OCI-LY7 (cell line): Measurements from ENCODE around the gene NDUFS4. TPM values are rescaled to one million over a fixed set of nuclear protein-coding genes. Genes with fewer than 3 reads are reported as not detected.

Experiments used
- BruUV-seq: library from RNA; stranded (reverse); fragments of 400-500 nt; replicated peaks from 2 replicates; lab custom pipeline; 2021; lab: Mats Ljungman, UMichigan
- CTCF ChIA-PET: fragments of 300-600 bp; sonication (Branson Sonifier 250); formaldehyde crosslinking; loops from one replicate; lab custom pipeline; 2022; ENCODE audit warnings: antibody characterized with exemption; ENCODE audit not compliant: unreplicated experiment; lab: Charles Lee
- POLR2A ChIA-PET: fragments of 300-600 bp; sonication (Branson Sonifier 250); formaldehyde crosslinking; loops from one replicate; lab custom pipeline; 2022; ENCODE audit warnings: antibody characterized with exemption; lab: Charles Lee
- DNase-seq: peaks from one replicate; pipeline ENCODE4 v3.0.0-alpha.2; 2015; ENCODE audit warnings: low spot score
- H2AFZ ChIP-seq: fragments of 200-600 bp; sonication (generic), shearing (Covaris generic); 2 replicates; pipeline ENCODE4 v1.6.1; 2014; ENCODE audit warnings: mild to moderate bottlenecking, antibody characterized with exemption, low read length, moderate library complexity
- H3K27ac ChIP-seq: fragments of 200-600 bp; sonication (generic); 2 replicates; pipeline ENCODE4 v1.5.1; 2014; ENCODE audit warnings: mixed run types, low read depth, mild to moderate bottlenecking, moderate library complexity, low read length, inconsistent platforms; ENCODE audit not compliant: poor library complexity, severe bottlenecking
- H3K36me3 ChIP-seq: fragments of 200-600 bp; sonication (generic); 2 replicates; pipeline ENCODE4 v1.6.1; 2014; ENCODE audit warnings: mild to moderate bottlenecking, antibody characterized with exemption, low read length, moderate library complexity, mixed read lengths; ENCODE audit not compliant: insufficient read depth
- H3K4me1 ChIP-seq: fragments of 200-600 bp; sonication (generic); 2 replicates; pipeline ENCODE4 v1.5.1; 2014; ENCODE audit warnings: mild to moderate bottlenecking, low read length; ENCODE audit not compliant: insufficient read depth, poor library complexity, severe bottlenecking
- H3K4me2 ChIP-seq: fragments of 200-600 bp; sonication (generic); 2 replicates; pipeline ENCODE4 v1.6.1; 2014; ENCODE audit warnings: mild to moderate bottlenecking, low read length
- H3K4me3 ChIP-seq: fragments of 200-600 bp; sonication (generic); 2 replicates; pipeline ENCODE4 v1.5.1; 2014; ENCODE audit warnings: mild to moderate bottlenecking, low read depth, low read length; ENCODE audit not compliant: poor library complexity, severe bottlenecking
- H3K79me2 ChIP-seq: fragments of 200-600 bp; sonication (generic); 2 replicates; pipeline ENCODE4 v1.6.1; 2016; ENCODE audit warnings: low read depth, mild to moderate bottlenecking, low read length, moderate library complexity, mixed read lengths; ENCODE audit not compliant: insufficient read depth
- H3K9me2 ChIP-seq: fragments of 200-600 bp; sonication (generic); 2 replicates; pipeline ENCODE4 v1.6.1; 2016; ENCODE audit warnings: mild to moderate bottlenecking, low read length, mixed read lengths; ENCODE audit not compliant: insufficient read depth
- H3K9me3 ChIP-seq: fragments of 200-600 bp; sonication (generic); 2 replicates; pipeline ENCODE4 v1.6.1; 2014; ENCODE audit warnings: mild to moderate bottlenecking, mixed run types, low read length, mixed read lengths
- H4K20me1 ChIP-seq: fragments of 200-600 bp; sonication (generic); 2 replicates; pipeline ENCODE4 v1.6.1; 2014; ENCODE audit warnings: mild to moderate bottlenecking, antibody characterized with exemption, low read length, moderate library complexity, mixed read lengths; ENCODE audit not compliant: insufficient read depth
- CTCF ChIP-seq: fragments of 200-600 bp; sonication (generic); conservative IDR thresholded peaks from 2 replicates; pipeline ENCODE4 v1.5.1; 2014; ENCODE audit warnings: mild to moderate bottlenecking, antibody characterized with exemption, low read length, moderate library complexity, mixed read lengths
- EZH2phosphoT487 ChIP-seq: fragments of 200-600 bp; sonication (generic); IDR thresholded peaks from 2 replicates; pipeline ENCODE4 v1.6.1; 2018; ENCODE audit warnings: low read depth, borderline replicate concordance, mild to moderate bottlenecking, mixed run types, antibody characterized with exemption, low read length, moderate library complexity, mixed read lengths
- intact Hi-C: fragments of 100-400 bp; cut with micrococcal nuclease; formaldehyde crosslinking; loops from one replicate; pipeline ENCODE4 v1.10.0; 2022; ENCODE audit not compliant: unreplicated experiment
- total RNA-seq, 2 experiments: library from RNA; depleted of rRNA in 1 of 2; stranded (reverse); fragments of >200 nt in 1 of 2; shearing (Covaris generic) in 1 of 2; gene quantifications; 2 replicates each; pipeline ENCODE4 v1.2.3, GENCODE V29; 2014 to 2022

Gene NDUFS4
- total RNA-seq, 2 experiments from 2014 or later, result 35.1 to 57.2 TPM

- no TSS peak for BruUV-seq
- intact Hi-C loops, result no loop called here
- POLR2A ChIA-PET, result interaction anchor here (0.6 kb wide), 1 partner anchor 321 kb away, joined by 3 read pairs; no protein-coding TSS in a partner anchor
Observed at GRCh38 chr5:53568871-53569270, 8.4 kb downstream of the NDUFS4 start.

GRCh38 chr5:53569453-53569852, 9.0 kb downstream of the NDUFS4 start:
- CTCF ChIA-PET, result no interaction called here
- intact Hi-C loops, result no loop called here
- Histone ChIP-seq H3K79me2 (peaks cover 67% of the 10 kb centered on the region), H3K27ac (no peak overlapping the region), H3K4me3 (no peak overlapping the region), H3K9me2 (no peaks in the 10 kb centered on the region), H3K4me1 (no peaks in the 10 kb centered on the region), H3K9me3 (0 out of 2 replicates have a peak, but pooled peaks cover 5% of the 10 kb centered on the region), H2AFZ (no peak overlapping the region), H4K20me1 (peaks cover 9% of the 10 kb centered on the region; the same call in 1 of the 2 replicates), H3K36me3 (no peaks in the 10 kb centered on the region; the same call in 1 of the 2 replicates), H3K4me2 (no peak overlapping the region)
- DNase-seq, result no peak
- TF ChIP-seq EZH2phosphoT487 (no peak), CTCF (no peak)
- no TSS peak for BruUV-seq
- POLR2A ChIA-PET, result no interaction called here

More at GRCh38 chr5:53568871-53569270, 8.4 kb downstream of the NDUFS4 start:
- Histone ChIP-seq H2AFZ (no peak overlapping the region), H4K20me1 (peaks cover 9% of the 10 kb centered on the region; the same call in 1 of the 2 replicates), H3K36me3 (no peaks in the 10 kb centered on the region; the same call in 1 of the 2 replicates), H3K79me2 (peaks cover 64% of the 10 kb centered on the region), H3K9me2 (no peaks in the 10 kb centered on the region), H3K4me1 (no peaks in the 10 kb centered on the region), H3K4me2 (no peak overlapping the region), H3K27ac (no peak overlapping the region), H3K4me3 (no peak overlapping the region), H3K9me3 (0 out of 2 replicates have a peak, but pooled peaks cover 5% of the 10 kb centered on the region)
- CTCF ChIA-PET, result no interaction called here
- TF ChIP-seq CTCF (no peak), EZH2phosphoT487 (no peak)
- DNase-seq, result no peak

GRCh38 chr5:53571403-53571802, 11.0 kb downstream of the NDUFS4 start:
- CTCF ChIA-PET, result no interaction called here
- Histone ChIP-seq H3K27ac (no peak overlapping the region), H3K4me3 (no peak overlapping the region), H3K36me3 (no peaks in the 10 kb centered on the region; the same call in 1 of the 2 replicates), H3K9me2 (no peaks in the 10 kb centered on the region), H3K4me2 (no peak overlapping the region), H3K4me1 (no peaks in the 10 kb centered on the region), H4K20me1 (peaks cover 9% of the 10 kb centered on the region; the same call in 1 of the 2 replicates), H3K9me3 (0 out of 2 replicates have a peak, but pooled peaks cover 2% of the 10 kb centered on the region), H2AFZ (no peak overlapping the region), H3K79me2 (peaks cover 68% of the 10 kb centered on the region)
- no TSS peak for BruUV-seq
- DNase-seq, result no peak
- POLR2A ChIA-PET, result no interaction called here
- TF ChIP-seq EZH2phosphoT487 (no peak), CTCF (no peak)
- intact Hi-C loops, result no loop called here
